LNCAP (cell line): ENCODE measurements around the gene LY6G5B.

ENCODE experiments used
- TF ChIP-seq, protein P1 (sequence below): fragments of 450-650 bp; IDR thresholded peaks from 2 replicates; pipeline ENCODE4 v1.5.1; 2017; ENCODE audit warnings: mild to moderate bottlenecking

LY6G5B gene, protein sequence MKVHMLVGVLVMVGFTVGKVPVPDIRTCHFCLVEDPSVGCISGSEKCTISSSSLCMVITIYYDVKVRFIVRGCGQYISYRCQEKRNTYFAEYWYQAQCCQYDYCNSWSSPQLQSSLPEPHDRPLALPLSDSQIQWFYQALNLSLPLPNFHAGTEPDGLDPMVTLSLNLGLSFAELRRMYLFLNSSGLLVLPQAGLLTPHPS

DNA sequence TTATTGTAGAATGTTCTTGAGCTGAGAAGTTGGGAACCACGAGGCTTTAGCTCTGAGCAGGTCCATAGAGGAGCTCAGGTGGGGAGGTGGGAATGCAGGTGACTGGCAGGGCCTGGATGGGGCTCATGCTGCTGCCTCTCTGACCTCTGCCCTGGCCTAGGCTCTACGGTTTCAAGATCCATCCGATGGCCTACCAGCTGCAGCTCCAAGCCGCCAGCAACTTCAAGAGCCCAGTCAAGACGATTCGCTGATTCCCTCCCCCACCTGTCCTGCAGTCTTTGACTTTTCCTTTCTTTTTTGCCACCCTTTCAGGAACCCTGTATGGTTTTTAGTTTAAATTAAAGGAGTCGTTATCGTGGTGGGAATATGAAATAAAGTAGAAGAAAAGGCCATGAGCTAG is at the start of gene LY6G5B:
Gene LY6G5B, plus strand, starts transcription at position 301 of the 400 bp plus-strand sequence. CDS start 975 bp downstream, outside the sequence.
- TF ChIP-seq, protein P1, sequence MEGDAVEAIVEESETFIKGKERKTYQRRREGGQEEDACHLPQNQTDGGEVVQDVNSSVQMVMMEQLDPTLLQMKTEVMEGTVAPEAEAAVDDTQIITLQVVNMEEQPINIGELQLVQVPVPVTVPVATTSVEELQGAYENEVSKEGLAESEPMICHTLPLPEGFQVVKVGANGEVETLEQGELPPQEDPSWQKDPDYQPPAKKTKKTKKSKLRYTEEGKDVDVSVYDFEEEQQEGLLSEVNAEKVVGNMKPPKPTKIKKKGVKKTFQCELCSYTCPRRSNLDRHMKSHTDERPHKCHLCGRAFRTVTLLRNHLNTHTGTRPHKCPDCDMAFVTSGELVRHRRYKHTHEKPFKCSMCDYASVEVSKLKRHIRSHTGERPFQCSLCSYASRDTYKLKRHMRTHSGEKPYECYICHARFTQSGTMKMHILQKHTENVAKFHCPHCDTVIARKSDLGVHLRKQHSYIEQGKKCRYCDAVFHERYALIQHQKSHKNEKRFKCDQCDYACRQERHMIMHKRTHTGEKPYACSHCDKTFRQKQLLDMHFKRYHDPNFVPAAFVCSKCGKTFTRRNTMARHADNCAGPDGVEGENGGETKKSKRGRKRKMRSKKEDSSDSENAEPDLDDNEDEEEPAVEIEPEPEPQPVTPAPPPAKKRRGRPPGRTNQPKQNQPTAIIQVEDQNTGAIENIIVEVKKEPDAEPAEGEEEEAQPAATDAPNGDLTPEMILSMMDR = no peak

DNA sequence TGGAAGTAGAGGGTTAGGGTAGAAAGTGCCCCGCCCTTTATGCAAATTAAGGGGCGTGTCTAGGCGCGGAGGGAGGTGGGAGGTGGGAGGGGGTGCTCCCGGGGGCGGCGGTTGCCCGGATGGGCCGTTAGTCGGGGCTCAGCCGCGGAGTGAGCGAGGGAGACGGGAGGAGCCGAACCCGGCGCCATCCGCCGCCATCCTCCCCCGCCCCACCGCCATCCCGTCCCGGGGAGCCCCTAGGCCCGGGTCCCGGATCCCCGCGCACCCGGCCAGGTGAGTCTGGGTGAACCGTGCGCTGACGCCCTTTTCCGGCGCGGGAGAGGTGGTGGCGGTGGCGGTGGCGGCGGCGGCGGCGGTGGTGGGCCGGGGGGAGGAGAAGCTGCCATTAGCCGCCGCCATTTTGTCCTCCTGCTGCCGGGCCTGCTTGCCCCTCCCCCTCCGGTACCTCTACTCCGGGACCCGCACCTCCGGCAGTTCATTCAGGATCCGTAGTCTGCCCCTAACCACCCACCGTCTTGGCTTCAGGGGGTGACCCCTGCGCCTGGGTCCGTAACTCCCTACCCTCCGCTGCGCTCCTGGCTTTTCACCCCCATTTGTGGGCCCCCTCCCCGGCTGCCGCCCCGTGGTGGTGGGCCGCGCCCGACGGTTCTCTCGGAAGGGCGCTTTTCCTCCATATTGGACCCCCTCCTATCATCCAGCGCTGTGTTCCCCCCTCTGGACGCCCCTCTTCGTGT is 49.0 kb upstream of the LY6G5B start, which contains the start of gene PRRC2A:
Gene PRRC2A, plus strand, starts transcription at position 130 of the 734 bp plus-strand sequence. CDS start 2,075 bp downstream, outside the sequence.
- TF ChIP-seq, protein P1 = no peak

DNA sequence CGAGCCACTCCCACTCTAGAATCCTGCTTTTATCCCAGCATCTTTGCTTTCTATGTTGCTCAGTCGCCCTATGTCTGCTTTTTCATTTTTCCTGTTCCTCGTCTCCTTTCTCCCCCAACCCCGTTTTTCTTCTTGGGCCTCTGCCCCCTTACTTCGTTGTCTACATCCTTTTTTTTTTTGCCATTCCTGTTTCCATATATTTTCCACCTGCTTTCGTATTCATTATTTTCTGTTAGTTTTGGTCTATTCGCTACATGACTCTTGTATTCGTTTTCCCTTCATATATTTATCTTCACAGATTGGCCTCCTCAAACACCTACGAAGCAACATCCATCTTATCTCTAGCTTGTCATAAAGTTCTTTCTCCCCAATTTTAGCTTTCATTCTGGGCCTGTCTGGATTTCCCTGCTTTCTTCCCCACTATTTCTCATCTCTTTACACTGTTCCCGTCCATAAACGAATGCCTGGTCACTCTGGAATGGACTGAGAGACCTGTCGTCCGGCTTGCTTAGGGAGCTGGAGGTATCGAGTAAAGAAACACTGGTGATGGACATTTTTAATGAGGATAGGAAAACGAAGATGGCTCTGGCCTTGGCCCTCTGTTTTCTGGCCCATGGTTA is 48.3 kb upstream of the LY6G5B start:
- TF ChIP-seq, protein P1 = no peak

DNA sequence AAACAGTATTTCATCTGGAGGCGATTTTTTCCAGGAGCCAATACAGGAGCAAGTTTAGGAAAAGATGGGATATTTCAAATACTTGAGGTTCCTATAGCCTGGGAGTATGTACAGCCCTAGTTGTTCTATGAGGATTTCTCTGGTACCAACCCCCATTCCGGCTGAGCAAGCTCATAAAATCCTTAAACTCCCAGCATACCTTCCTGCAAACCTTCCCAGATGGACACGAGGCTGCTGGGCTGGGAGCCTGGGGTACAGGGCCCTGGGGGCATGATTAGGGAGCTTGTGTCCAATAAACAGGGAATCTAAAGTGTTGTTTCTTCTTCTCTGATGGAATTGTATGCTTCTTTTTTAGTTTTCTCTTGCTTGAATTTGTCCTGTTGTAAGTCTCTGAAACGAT is 47.8 kb upstream of the LY6G5B start:
- TF ChIP-seq, protein P1 = no peak

DNA sequence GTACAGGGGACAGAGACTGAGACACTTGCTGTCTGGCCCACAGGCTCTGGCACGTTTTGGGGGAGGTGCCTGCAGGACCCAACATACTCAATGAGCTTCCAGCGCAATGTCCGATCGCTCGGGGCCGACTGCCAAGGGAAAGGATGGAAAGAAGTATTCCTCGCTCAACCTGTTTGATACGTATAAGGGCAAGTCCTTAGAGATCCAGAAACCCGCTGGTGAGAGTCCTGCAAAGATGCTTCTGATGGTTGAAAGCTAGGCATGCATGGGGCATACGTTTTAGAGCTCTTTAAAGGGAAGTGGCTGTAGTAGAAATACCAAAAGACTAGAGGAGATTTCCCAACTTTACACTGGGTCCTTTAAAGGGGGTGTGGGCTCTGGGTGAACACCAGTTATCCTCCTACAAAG is 47.1 kb upstream of the LY6G5B start:
- TF ChIP-seq, protein P1 = no peak

DNA sequence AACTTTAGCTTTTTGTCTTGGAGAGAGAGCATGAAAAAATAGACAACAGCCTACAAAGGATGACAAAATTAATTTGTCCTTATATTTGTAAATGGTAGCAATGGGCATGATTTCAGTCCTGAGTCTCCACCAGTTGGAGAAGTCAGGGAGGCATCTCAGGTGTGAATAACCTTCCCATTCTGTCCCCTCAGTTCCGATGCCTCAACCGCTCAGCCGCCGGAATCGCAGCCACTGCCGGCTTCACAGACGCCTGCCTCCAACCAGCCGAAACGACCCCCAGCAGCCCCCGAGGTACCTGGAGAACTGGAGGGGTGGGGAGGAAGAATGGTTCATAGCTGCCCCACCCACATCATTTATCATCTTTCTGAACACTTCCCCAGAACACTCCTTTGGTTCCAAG is 45.7 kb upstream of the LY6G5B start:
- TF ChIP-seq, protein P1 = no peak

DNA sequence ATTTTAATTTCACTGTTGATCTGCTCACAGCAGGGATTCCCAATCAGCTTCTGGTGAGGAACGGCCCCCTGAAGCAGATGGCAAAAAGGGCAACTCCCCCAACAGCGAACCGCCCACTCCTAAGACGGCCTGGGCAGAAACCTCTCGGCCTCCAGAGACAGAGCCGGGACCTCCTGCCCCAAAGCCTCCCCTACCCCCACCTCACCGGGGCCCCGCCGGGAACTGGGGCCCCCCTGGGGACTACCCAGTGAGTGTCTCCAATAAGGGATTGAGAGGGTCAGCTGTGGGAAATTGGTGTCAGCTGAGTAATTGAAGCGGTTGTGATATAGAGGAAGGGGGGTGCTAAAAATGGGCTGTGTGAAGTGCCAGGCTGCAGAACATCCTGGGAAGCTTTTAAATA is 42.8 kb upstream of the LY6G5B start:
- TF ChIP-seq, protein P1 = no peak
